Activated CD4-positive, alpha-beta T cell treated with anti-CD3 and anti-CD28 coated beads, Interleukin-2, Interleukin-4, amounts not matched to agents 100 ng/mL and 50 ng/mL, durations not matched to agents 16 hours and 8 hours (primary cell): Measurements from ENCODE around the gene AGO1.
A peak's percentile ranks its signal among the peaks of the same experiment; 100 is the strongest.
"Not testable (repeated sequence)": the region's sequence is repeated elsewhere in the genome, so short reads cannot be mapped to it uniquely, and the experiment has no call there.

Experiments
- DNase-seq: peaks from one replicate; pipeline ENCODE4 v3.0.0-alpha.2; 2020; ENCODE audit warnings: low spot score

Gene AGO1

GRCh38 chr1:35915693-35916092 is 32.7 kb downstream of the AGO1 start:
- no peak for DNase-seq

- no peak for DNase-seq
These were observed 40.8 kb downstream of the AGO1 start for GRCh38 chr1:35923791-35924221.

GRCh38 chr1:35924838-35925237 is 41.8 kb downstream of the AGO1 start:
- no peak for DNase-seq

- no peak for DNase-seq
These were observed 42.7 kb downstream of the AGO1 start for GRCh38 chr1:35925741-35926140.

- DNase-seq: no peak
These were observed 44.5 kb downstream of the AGO1 start for GRCh38 chr1:35927472-35927871.

- peak; percentile 14 for DNase-seq
These were observed 47.0 kb downstream of the AGO1 start for GRCh38 chr1:35929730-35930592.

GRCh38 chr1:35930593-35931445 is 47.8 kb downstream of the AGO1 start, which contains the start of gene AGO3:
Gene AGO3, plus strand, starts transcription at chr1:35931105. Its CDS starts 322 bp downstream, at chr1:35931427.
- DNase-seq: peak; percentile 88

GRCh38 chr1:35931446-35932157 is 48.6 kb downstream of the AGO1 start:
- peak; percentile 2 for DNase-seq

GRCh38 chr1:35932158-35932636 is 49.2 kb downstream of the AGO1 start:
- no peak for DNase-seq

- no peak for DNase-seq
These were observed 49.9 kb downstream of the AGO1 start for GRCh38 chr1:35932941-35933340.

- DNase-seq: no peak
These were observed 52.7 kb downstream of the AGO1 start for GRCh38 chr1:35935442-35936388.

GRCh38 chr1:35936838-35937237 is 53.8 kb downstream of the AGO1 start:
- no peak for DNase-seq

GRCh38 chr1:35939484-35939883 is 56.5 kb downstream of the AGO1 start:
- DNase-seq: no peak

- no peak for DNase-seq
These were observed 62.3 kb downstream of the AGO1 start for GRCh38 chr1:35945327-35945726.

GRCh38 chr1:35947547-35947946 is 64.5 kb downstream of the AGO1 start:
- peak; percentile 26 for DNase-seq

- DNase-seq: no peak
These were observed 75.5 kb downstream of the AGO1 start for GRCh38 chr1:35958558-35958957.

GRCh38 chr1:35959304-35959703 is 76.3 kb downstream of the AGO1 start:
- DNase-seq: no peak

GRCh38 chr1:35962952-35963351 is 79.9 kb downstream of the AGO1 start:
- no peak for DNase-seq

- DNase-seq: not testable (repeated sequence)
These were observed 81.3 kb downstream of the AGO1 start for GRCh38 chr1:35964277-35964676.

- no peak for DNase-seq
These were observed 85.4 kb downstream of the AGO1 start for GRCh38 chr1:35968396-35968795.

GRCh38 chr1:35971601-35972000 is 88.6 kb downstream of the AGO1 start:
- no peak for DNase-seq
